Measurements from ENCODE around the gene ADPRS.

Gene ADPRS

GRCh38 chr1:36128905-36129206 lies 40.2 kb downstream of the ADPRS start:
- no peak overlapping the region for H3K27ac ChIP-seq (ENCODE audit: low read depth in 2 of 2, low read length in 2 of 2)
- H3K4me1 ChIP-seq (ENCODE audit: control insufficient read depth in 2 of 2, insufficient read depth in 2 of 2, low read length in 2 of 2), result peaks cover 8 to 9% of the 10 kb centered on the region in 2 donors
- H3K9me3 ChIP-seq (ENCODE audit: control insufficient read depth in 2 of 2, low read length in 2 of 2), result no peaks in the 10 kb centered on the region
- no peak overlapping the region for H3K9ac ChIP-seq (ENCODE audit: low read depth in 1 of 2, low read length in 2 of 2)
- no peak overlapping the region for H3K4me3 ChIP-seq (ENCODE audit: low read length in 2 of 2)
- H3K27me3 ChIP-seq (ENCODE audit: control insufficient read depth in 2 of 2, insufficient read depth in 2 of 2, low read length in 2 of 2), result peaks cover 12 to 17% of the 10 kb centered on the region in 2 donors
- no peaks in the 10 kb centered on the region for H3K36me3 ChIP-seq (ENCODE audit: control insufficient read depth in 2 of 2, insufficient read depth in 2 of 2, low read length in 2 of 2)

- Histone ChIP-seq H3K36me3 (ENCODE audit: control insufficient read depth in 2 of 2, insufficient read depth in 2 of 2, low read length in 2 of 2) (peaks cover 7 to 14% of the 10 kb centered on the region in 2 donors), H3K4me3 (ENCODE audit: low read length in 2 of 2) (no peak overlapping the region), H3K9me3 (ENCODE audit: control insufficient read depth in 2 of 2, low read length in 2 of 2) (no peaks in the 10 kb centered on the region), H3K27ac (ENCODE audit: low read depth in 2 of 2, low read length in 2 of 2) (no peak overlapping the region), H3K9ac (ENCODE audit: low read depth in 1 of 2, low read length in 2 of 2) (no peak overlapping the region), H3K4me1 (ENCODE audit: control insufficient read depth in 2 of 2, insufficient read depth in 2 of 2, low read length in 2 of 2) (peaks cover 7 to 11% of the 10 kb centered on the region in 2 donors), H3K27me3 (ENCODE audit: control insufficient read depth in 2 of 2, insufficient read depth in 2 of 2, low read length in 2 of 2) (no peaks in the 10 kb centered on the region)
These were observed 43.3 kb downstream of the ADPRS start for GRCh38 chr1:36132029-36132428.

- Histone ChIP-seq H3K4me3 (ENCODE audit: low read length in 2 of 2) (no peak overlapping the region), H3K36me3 (ENCODE audit: control insufficient read depth in 2 of 2, insufficient read depth in 2 of 2, low read length in 2 of 2) (peaks cover 18 to 29% of the 10 kb centered on the region in 2 donors), H3K27ac (ENCODE audit: low read depth in 2 of 2, low read length in 2 of 2) (no peak overlapping the region), H3K9me3 (ENCODE audit: control insufficient read depth in 2 of 2, low read length in 2 of 2) (no peaks in the 10 kb centered on the region), H3K27me3 (ENCODE audit: control insufficient read depth in 2 of 2, insufficient read depth in 2 of 2, low read length in 2 of 2) (no peaks in the 10 kb centered on the region), H3K9ac (ENCODE audit: low read depth in 1 of 2, low read length in 2 of 2) (no peak overlapping the region), H3K4me1 (ENCODE audit: control insufficient read depth in 2 of 2, insufficient read depth in 2 of 2, low read length in 2 of 2) (peaks cover 7 to 11% of the 10 kb centered on the region in 2 donors)
These were observed 44.8 kb downstream of the ADPRS start for GRCh38 chr1:36133484-36133883.

GRCh38 chr1:36134031-36134430 lies 45.3 kb downstream of the ADPRS start:
- Histone ChIP-seq H3K36me3 (ENCODE audit: control insufficient read depth in 2 of 2, insufficient read depth in 2 of 2, low read length in 2 of 2) (peaks cover 18 to 29% of the 10 kb centered on the region in 2 donors), H3K9ac (ENCODE audit: low read depth in 1 of 2, low read length in 2 of 2) (no peak overlapping the region), H3K27ac (ENCODE audit: low read depth in 2 of 2, low read length in 2 of 2) (no peak overlapping the region), H3K27me3 (ENCODE audit: control insufficient read depth in 2 of 2, insufficient read depth in 2 of 2, low read length in 2 of 2) (no peaks in the 10 kb centered on the region), H3K4me1 (ENCODE audit: control insufficient read depth in 2 of 2, insufficient read depth in 2 of 2, low read length in 2 of 2) (peaks cover 7 to 11% of the 10 kb centered on the region in 2 donors), H3K9me3 (ENCODE audit: control insufficient read depth in 2 of 2, low read length in 2 of 2) (no peaks in the 10 kb centered on the region), H3K4me3 (ENCODE audit: low read length in 2 of 2) (no peak overlapping the region)

- Histone ChIP-seq H3K27me3 (ENCODE audit: control insufficient read depth in 2 of 2, insufficient read depth in 2 of 2, low read length in 2 of 2) (no peaks in the 10 kb centered on the region), H3K4me3 (ENCODE audit: low read length in 2 of 2) (no peak overlapping the region), H3K9ac (ENCODE audit: low read depth in 1 of 2, low read length in 2 of 2) (no peak overlapping the region), H3K36me3 (ENCODE audit: control insufficient read depth in 2 of 2, insufficient read depth in 2 of 2, low read length in 2 of 2) (peaks cover 22 to 35% of the 10 kb centered on the region in 2 donors), H3K4me1 (ENCODE audit: control insufficient read depth in 2 of 2, insufficient read depth in 2 of 2, low read length in 2 of 2) (peaks cover 7 to 11% of the 10 kb centered on the region in 2 donors), H3K27ac (ENCODE audit: low read depth in 2 of 2, low read length in 2 of 2) (no peak overlapping the region), H3K9me3 (ENCODE audit: control insufficient read depth in 2 of 2, low read length in 2 of 2) (no peaks in the 10 kb centered on the region)
These were observed 46.0 kb downstream of the ADPRS start for GRCh38 chr1:36134505-36135329.

GRCh38 chr1:36135330-36135667 lies 46.6 kb downstream of the ADPRS start:
- Histone ChIP-seq H3K27me3 (ENCODE audit: control insufficient read depth in 2 of 2, insufficient read depth in 2 of 2, low read length in 2 of 2) (no peaks in the 10 kb centered on the region), H3K27ac (ENCODE audit: low read depth in 2 of 2, low read length in 2 of 2) (no peak overlapping the region), H3K36me3 (ENCODE audit: control insufficient read depth in 2 of 2, insufficient read depth in 2 of 2, low read length in 2 of 2) (peaks cover 28 to 41% of the 10 kb centered on the region in 2 donors), H3K4me1 (ENCODE audit: control insufficient read depth in 2 of 2, insufficient read depth in 2 of 2, low read length in 2 of 2) (peaks cover 7 to 11% of the 10 kb centered on the region in 2 donors), H3K9ac (ENCODE audit: low read depth in 1 of 2, low read length in 2 of 2) (no peak overlapping the region), H3K9me3 (ENCODE audit: control insufficient read depth in 2 of 2, low read length in 2 of 2) (no peaks in the 10 kb centered on the region), H3K4me3 (ENCODE audit: low read length in 2 of 2) (no peak overlapping the region)

GRCh38 chr1:36135796-36136195 lies 47.1 kb downstream of the ADPRS start:
- Histone ChIP-seq H3K36me3 (ENCODE audit: control insufficient read depth in 2 of 2, insufficient read depth in 2 of 2, low read length in 2 of 2) (peaks cover 28 to 41% of the 10 kb centered on the region in 2 donors), H3K27ac (ENCODE audit: low read depth in 2 of 2, low read length in 2 of 2) (no peak overlapping the region), H3K9ac (ENCODE audit: low read depth in 1 of 2, low read length in 2 of 2) (no peak overlapping the region), H3K27me3 (ENCODE audit: control insufficient read depth in 2 of 2, insufficient read depth in 2 of 2, low read length in 2 of 2) (no peaks in the 10 kb centered on the region), H3K4me1 (ENCODE audit: control insufficient read depth in 2 of 2, insufficient read depth in 2 of 2, low read length in 2 of 2) (peaks cover 7 to 11% of the 10 kb centered on the region in 2 donors), H3K4me3 (ENCODE audit: low read length in 2 of 2) (no peak overlapping the region), H3K9me3 (ENCODE audit: control insufficient read depth in 2 of 2, low read length in 2 of 2) (no peaks in the 10 kb centered on the region)

GRCh38 chr1:36136535-36136934 lies 47.8 kb downstream of the ADPRS start:
- peaks cover 7 to 11% of the 10 kb centered on the region in 2 donors for H3K4me1 ChIP-seq (ENCODE audit: control insufficient read depth in 2 of 2, insufficient read depth in 2 of 2, low read length in 2 of 2)
- H3K27ac ChIP-seq (ENCODE audit: low read depth in 2 of 2, low read length in 2 of 2), result no peak overlapping the region

GRCh38 chr1:36137226-36137625 lies 48.5 kb downstream of the ADPRS start:
- Histone ChIP-seq H3K4me3 (ENCODE audit: low read length in 2 of 2) (no peak overlapping the region), H3K27ac (ENCODE audit: low read depth in 2 of 2, low read length in 2 of 2) (no peak overlapping the region), H3K9me3 (ENCODE audit: control insufficient read depth in 2 of 2, low read length in 2 of 2) (no peaks in the 10 kb centered on the region), H3K36me3 (ENCODE audit: control insufficient read depth in 2 of 2, insufficient read depth in 2 of 2, low read length in 2 of 2) (peaks cover 28 to 41% of the 10 kb centered on the region in 2 donors), H3K4me1 (ENCODE audit: control insufficient read depth in 2 of 2, insufficient read depth in 2 of 2, low read length in 2 of 2) (peaks cover 9 to 13% of the 10 kb centered on the region in 2 donors), H3K9ac (ENCODE audit: low read depth in 1 of 2, low read length in 2 of 2) (no peak overlapping the region), H3K27me3 (ENCODE audit: control insufficient read depth in 2 of 2, insufficient read depth in 2 of 2, low read length in 2 of 2) (no peaks in the 10 kb centered on the region)

More at GRCh38 chr1:36136535-36136934, 47.8 kb downstream of the ADPRS start:
- H3K4me3 ChIP-seq (ENCODE audit: low read length in 2 of 2), result no peak overlapping the region
- H3K9me3 ChIP-seq (ENCODE audit: control insufficient read depth in 2 of 2, low read length in 2 of 2), result no peaks in the 10 kb centered on the region
- peaks cover 28 to 41% of the 10 kb centered on the region in 2 donors for H3K36me3 ChIP-seq (ENCODE audit: control insufficient read depth in 2 of 2, insufficient read depth in 2 of 2, low read length in 2 of 2)
- H3K27me3 ChIP-seq (ENCODE audit: control insufficient read depth in 2 of 2, insufficient read depth in 2 of 2, low read length in 2 of 2), result no peaks in the 10 kb centered on the region
- no peak overlapping the region for H3K9ac ChIP-seq (ENCODE audit: low read depth in 1 of 2, low read length in 2 of 2)

GRCh38 chr1:36137776-36138175 lies 49.1 kb downstream of the ADPRS start:
- Histone ChIP-seq H3K36me3 (ENCODE audit: control insufficient read depth in 2 of 2, insufficient read depth in 2 of 2, low read length in 2 of 2) (peaks cover 28 to 41% of the 10 kb centered on the region in 2 donors), H3K4me1 (ENCODE audit: control insufficient read depth in 2 of 2, insufficient read depth in 2 of 2, low read length in 2 of 2) (peaks cover 9 to 15% of the 10 kb centered on the region in 2 donors), H3K27me3 (ENCODE audit: control insufficient read depth in 2 of 2, insufficient read depth in 2 of 2, low read length in 2 of 2) (no peaks in the 10 kb centered on the region), H3K9me3 (ENCODE audit: control insufficient read depth in 2 of 2, low read length in 2 of 2) (no peaks in the 10 kb centered on the region), H3K9ac (ENCODE audit: low read depth in 1 of 2, low read length in 2 of 2) (no peak overlapping the region), H3K27ac (ENCODE audit: low read depth in 2 of 2, low read length in 2 of 2) (no peak overlapping the region), H3K4me3 (ENCODE audit: low read length in 2 of 2) (no peak overlapping the region)
